WTC11 (cell line): Measurements from ENCODE around the gene FOLR1.
"Not testable (repeated sequence)": the region's sequence is repeated elsewhere in the genome, so short reads cannot be mapped to it uniquely, and the experiment has no call there.

Experiments
- CTCF ChIP-seq: fragments of 200-600 bp; IDR thresholded peaks from 2 replicates; pipeline ENCODE4 v1.8.0; 2022; ENCODE audit warnings: antibody characterized with exemption
- E2F4 ChIP-seq: sonication (generic); formaldehyde crosslinking; IDR thresholded peaks from 2 replicates; pipeline ENCODE4 v1.8.1; 2022; ENCODE audit warnings: low read depth, mild to moderate bottlenecking, moderate library complexity, missing genetic modification reagents, borderline replicate concordance
- IRF2 ChIP-seq: sonication (generic); formaldehyde crosslinking; IDR thresholded peaks from 2 replicates; pipeline ENCODE4 v1.8.0; 2022; ENCODE audit warnings: low read depth, missing genetic modification reagents, borderline replicate concordance
- NR3C1 ChIP-seq: sonication (generic); formaldehyde crosslinking; conservative IDR thresholded peaks from 2 replicates; pipeline ENCODE4 v1.8.1; 2023; ENCODE audit warnings: low read depth, mild to moderate bottlenecking, missing genetic modification reagents
- SP1 ChIP-seq: sonication (generic); formaldehyde crosslinking; conservative IDR thresholded peaks from 2 replicates; pipeline ENCODE4 v1.8.1; 2022; ENCODE audit warnings: missing genetic modification reagents

GRCh38 chr11:72169754-72170153 is 22.2 kb upstream of the FOLR1 start:
- not testable (repeated sequence) for TF ChIP-seq CTCF; E2F4; IRF2; SP1; NR3C1 (CRISPR knock-in tag)
